PC-9 (cell line): ENCODE data around the gene PEX14. TPM values are rescaled to one million over a fixed set of nuclear protein-coding genes. Genes with fewer than 3 reads are reported as not detected.

ENCODE experiments used
- BruUV-seq: library from RNA; stranded (reverse); fragments of 400-500 nt; replicated peaks from 2 replicates; lab custom pipeline; 2021; lab: Mats Ljungman, UMichigan
- CTCF ChIA-PET: fragments of 300-600 bp; sonication (Branson Sonifier 250); formaldehyde crosslinking; loops from one replicate; lab custom pipeline; 2022; ENCODE audit warnings: antibody characterized with exemption; lab: Charles Lee
- POLR2A ChIA-PET: fragments of 300-600 bp; sonication (Branson Sonifier 250); formaldehyde crosslinking; loops from one replicate; lab custom pipeline; 2022; ENCODE audit warnings: antibody characterized with exemption; ENCODE audit not compliant: unreplicated experiment; lab: Charles Lee
- DNase-seq, 2 experiments: peaks; one replicate each; pipeline versions ENCODE4 v3.0.0 to v3.0.0-alpha.2; 2015 to 2022; ENCODE audit warnings: mixed read lengths in 1 of 2
- H2AFZ ChIP-seq: fragments of 200-600 bp; sonication (generic); 2 replicates; pipeline ENCODE4 v1.8.1; 2017; ENCODE audit warnings: antibody characterized with exemption
- H3F3A ChIP-seq: fragments of 200-600 bp; sonication (generic); 2 replicates; pipeline ENCODE4 v1.8.1; 2017; ENCODE audit warnings: antibody characterized with exemption, mild to moderate bottlenecking, low read depth; ENCODE audit not compliant: insufficient read depth
- H3K27ac ChIP-seq: fragments of 200-600 bp; sonication (generic); 2 replicates; pipeline ENCODE4 v1.6.1; 2016; ENCODE audit warnings: mixed run types
- H3K27me3 ChIP-seq: fragments of 200-600 bp; sonication (generic); 2 replicates; pipeline ENCODE4 v1.6.1; 2016; ENCODE audit warnings: low read depth, mixed run types; ENCODE audit not compliant: insufficient read depth
- H3K36me3 ChIP-seq: fragments of 200-600 bp; sonication (generic); 2 replicates; pipeline ENCODE4 v1.6.1; 2016; ENCODE audit warnings: low read depth, mixed run types
- H3K4me1 ChIP-seq: fragments of 200-600 bp; sonication (generic); replicated peaks from 2 replicates; pipeline ENCODE4 v1.6.1; 2016; ENCODE audit warnings: mixed run types; ENCODE audit not compliant: insufficient read depth
- H3K4me2 ChIP-seq: fragments of 200-600 bp; sonication (generic); 2 replicates; pipeline ENCODE4 v1.6.1; 2017; ENCODE audit warnings: mixed run types
- H3K4me3 ChIP-seq: fragments of 200-600 bp; sonication (generic); 2 replicates; pipeline ENCODE4 v1.6.1; 2016; ENCODE audit warnings: mixed run types
- H3K79me2 ChIP-seq: fragments of 200-600 bp; sonication (generic); 2 replicates; pipeline ENCODE4 v1.6.1; 2017; ENCODE audit warnings: low read depth, mixed run types
- H3K9me2 ChIP-seq: fragments of 200-600 bp; sonication (generic); 2 replicates; pipeline ENCODE4 v1.8.1; 2017; ENCODE audit warnings: mild to moderate bottlenecking; ENCODE audit not compliant: insufficient read depth
- H3K9me3 ChIP-seq: fragments of 200-600 bp; sonication (generic); 2 replicates; pipeline ENCODE4 v1.8.1; 2016; ENCODE audit warnings: low read depth; ENCODE audit not compliant: insufficient read depth
- H4K20me1 ChIP-seq: fragments of 200-600 bp; sonication (generic); 2 replicates; pipeline ENCODE4 v1.8.1; 2017; ENCODE audit not compliant: insufficient read depth
- CTCF ChIP-seq: fragments of 200-600 bp; sonication (generic); conservative IDR thresholded peaks from 2 replicates; pipeline ENCODE4 v1.6.1; 2017; ENCODE audit warnings: mixed run types, antibody characterized with exemption, mild to moderate bottlenecking, moderate library complexity
- EZH2 ChIP-seq: fragments of 200-600 bp; sonication (generic); IDR thresholded peaks from 2 replicates; pipeline ENCODE4 v1.8.0; 2017; ENCODE audit warnings: antibody characterized with exemption, low read depth
- intact Hi-C: fragments of 100-400 bp; cut with micrococcal nuclease; formaldehyde crosslinking; loops from one replicate; pipeline ENCODE4 v1.10.0; 2022; ENCODE audit not compliant: unreplicated experiment
- total RNA-seq: library from RNA; stranded (reverse); gene quantifications from 2 replicates; pipeline ENCODE4 v1.2.3, GENCODE V29; 2021

Gene PEX14
- total RNA-seq, 1 experiment from 2014 or later: 28.3 TPM

DNA sequence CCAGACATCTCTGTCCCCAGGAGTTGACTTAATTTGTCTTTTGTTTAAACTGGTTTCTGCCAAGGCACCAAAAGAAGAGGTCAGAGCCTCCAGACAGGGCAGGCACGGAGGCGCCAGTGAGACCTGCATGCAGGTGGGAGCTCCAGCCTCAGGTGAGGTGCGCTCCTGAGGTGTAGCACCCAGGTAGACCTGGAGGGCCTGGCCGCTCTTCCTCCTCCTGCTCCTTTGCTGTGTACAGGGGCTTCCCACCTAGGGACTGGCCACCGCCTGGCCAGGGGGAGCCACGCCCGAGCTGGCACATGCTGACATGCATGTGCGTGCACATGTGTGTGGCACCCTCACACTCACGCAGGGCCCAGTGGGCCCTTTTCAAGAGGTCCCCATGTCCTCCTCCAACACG, 158.7 kb downstream of the PEX14 start:
- H2AFZ ChIP-seq: no peak overlapping the region
- H4K20me1 ChIP-seq: no peaks in the 10 kb centered on the region
- ChIA-PET POLR2A (no interaction called here), CTCF (no interaction called here)
- no TSS peak for BruUV-seq
- H3K79me2 ChIP-seq: no peaks in the 10 kb centered on the region
- H3K36me3 ChIP-seq: no peaks in the 10 kb centered on the region
- no peaks in the 10 kb centered on the region for H3F3A ChIP-seq
- no peaks in the 10 kb centered on the region for H3K4me1 ChIP-seq
- intact Hi-C loops: no loop called here
- no peaks in the 10 kb centered on the region for H3K9me3 ChIP-seq
- no peaks in the 10 kb centered on the region for H3K27me3 ChIP-seq
- no peak for DNase-seq
- H3K27ac ChIP-seq: no peak overlapping the region
- no peak overlapping the region for H3K4me3 ChIP-seq
- H3K9me2 ChIP-seq: no peaks in the 10 kb centered on the region
- TF ChIP-seq CTCF: no peak
- no peak for TF ChIP-seq EZH2
- no peak overlapping the region for H3K4me2 ChIP-seq

GRCh38 chr1:10634075-10634427, 159.3 kb downstream of the PEX14 start:
- Histone ChIP-seq H3K27ac (no peak overlapping the region), H3K9me2 (no peaks in the 10 kb centered on the region), H3K4me3 (no peak overlapping the region), H3K79me2 (no peaks in the 10 kb centered on the region), H3K27me3 (no peaks in the 10 kb centered on the region), H3K9me3 (no peaks in the 10 kb centered on the region), H3F3A (no peaks in the 10 kb centered on the region), H3K4me2 (no peak overlapping the region), H3K36me3 (no peaks in the 10 kb centered on the region), H3K4me1 (no peaks in the 10 kb centered on the region), H2AFZ (no peak overlapping the region), H4K20me1 (no peaks in the 10 kb centered on the region)
- ChIA-PET CTCF (interaction anchor here (0.6 kb wide), 1 partner anchor 145 kb away, joined by 5 read pairs; no protein-coding TSS in a partner anchor), POLR2A (no interaction called here)
- no TSS peak for BruUV-seq
- intact Hi-C loops: no loop called here
- DNase-seq: no peak
- TF ChIP-seq EZH2: no peak
- TF ChIP-seq CTCF: no peak

- Histone ChIP-seq H3K27me3 (no peaks in the 10 kb centered on the region), H3F3A (no peaks in the 10 kb centered on the region), H3K9me3 (no peaks in the 10 kb centered on the region), H2AFZ (no peak overlapping the region), H3K4me2 (no peak overlapping the region), H3K9me2 (no peaks in the 10 kb centered on the region), H3K4me3 (no peak overlapping the region), H3K79me2 (no peaks in the 10 kb centered on the region), H3K4me1 (no peaks in the 10 kb centered on the region), H3K27ac (no peak overlapping the region), H3K36me3 (no peaks in the 10 kb centered on the region), H4K20me1 (no peaks in the 10 kb centered on the region)
- ChIA-PET CTCF (interaction anchor here (0.6 kb wide), 1 partner anchor 145 kb away, joined by 5 read pairs; no protein-coding TSS in a partner anchor), POLR2A (interaction anchor here (0.6 kb wide), 1 partner anchor 194 kb away, joined by 7 read pairs; no protein-coding TSS in a partner anchor)
- intact Hi-C loops: no loop called here
- no TSS peak for BruUV-seq
- DNase-seq: no peak
- TF ChIP-seq CTCF: no peak
- no peak for TF ChIP-seq EZH2
These were observed 159.8 kb downstream of the PEX14 start for GRCh38 chr1:10634428-10635084.
